Stimulated activated CD8-positive, alpha-beta memory T cell treated with anti-CD3 and anti-CD28 coated beads, Interleukin-7, amount 100 ng/mL, for 24 hours (primary cell): ENCODE results near the gene NALCN.

Source experiments
- DNase-seq: peaks from one replicate; pipeline ENCODE4 v3.0.0-alpha.2; 2020; ENCODE audit warnings: low read depth

NALCN gene

DNA sequence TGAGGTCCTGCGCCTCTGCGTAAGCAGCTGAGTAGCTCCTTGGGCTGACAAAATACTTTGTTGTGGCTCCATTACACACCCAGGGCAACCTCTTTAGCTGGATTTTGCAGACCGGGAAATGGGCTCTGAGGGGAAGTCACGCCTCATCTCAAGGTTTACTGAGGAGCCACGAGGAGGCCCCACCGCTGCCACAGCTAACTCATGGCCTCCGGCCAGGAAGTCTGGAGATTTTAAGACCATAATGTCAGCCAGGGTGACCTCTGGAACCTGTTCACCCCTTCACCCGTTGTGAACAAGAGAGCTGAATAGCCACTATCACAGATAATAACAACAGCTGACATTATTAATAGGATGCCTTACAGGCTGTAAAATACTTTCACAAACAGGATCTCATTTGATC, 390.4 kb downstream of the NALCN start:
- no peak for DNase-seq

DNA sequence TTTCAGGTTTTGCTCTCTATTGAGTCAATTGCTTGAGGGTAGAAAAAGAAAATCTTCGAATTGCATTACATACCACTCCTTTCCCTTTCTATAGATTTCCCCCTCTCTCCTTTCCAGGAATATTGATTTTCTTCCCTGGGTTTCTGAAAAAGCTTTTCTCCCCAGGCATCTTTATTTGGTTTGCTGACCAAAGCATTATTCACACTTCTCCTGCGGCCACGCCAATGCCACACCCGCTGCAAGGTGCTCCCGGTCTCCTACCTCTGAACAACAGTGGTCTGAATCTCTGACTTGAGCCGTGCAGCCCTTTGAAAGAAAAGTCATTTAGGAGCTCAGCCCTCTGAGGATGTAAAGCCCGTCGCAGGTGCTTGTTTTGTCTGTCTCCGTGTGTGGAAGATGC, 390.8 kb downstream of the NALCN start:
- DNase-seq, result no peak

DNA sequence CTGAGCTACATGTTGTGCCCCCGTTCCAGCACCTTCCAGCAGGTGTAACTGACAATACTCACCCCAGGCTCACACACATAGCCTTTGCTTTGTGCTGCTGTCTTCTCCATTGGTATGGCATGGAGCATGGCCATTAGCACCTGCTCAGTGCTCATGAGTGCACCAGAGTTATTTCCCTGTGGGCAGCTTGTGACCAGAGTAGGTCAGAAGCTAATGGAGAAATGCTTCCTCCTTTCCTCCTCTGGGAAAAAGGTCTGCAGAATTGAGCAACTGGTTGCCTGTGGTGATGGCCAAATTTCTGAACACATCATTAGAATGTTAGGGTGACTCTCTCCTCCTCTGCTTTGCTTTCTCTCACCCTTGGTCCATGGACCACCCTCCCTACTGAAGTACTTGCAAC, 397.2 kb downstream of the NALCN start:
- DNase-seq, result no peak

DNA sequence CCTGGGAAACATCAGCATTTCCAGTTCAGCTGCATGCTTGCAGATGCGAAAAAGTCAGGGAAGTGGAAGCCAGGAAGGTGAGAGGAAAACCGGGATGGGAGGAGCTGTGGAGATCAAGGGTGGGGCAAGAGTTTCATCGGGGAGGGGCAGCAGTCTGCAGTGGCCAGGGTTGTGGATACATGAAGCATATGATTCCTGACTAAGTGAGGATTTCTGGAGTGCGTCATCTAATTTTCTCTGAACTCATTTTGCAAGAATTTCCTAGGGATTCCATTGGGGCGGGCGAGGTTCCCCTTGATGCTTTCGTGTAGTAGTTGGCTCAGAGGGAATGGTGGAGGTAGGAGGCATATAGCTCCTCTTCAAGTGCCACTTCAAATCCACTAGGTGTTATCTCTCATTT, 397.6 kb downstream of the NALCN start:
- DNase-seq, result no peak

DNA sequence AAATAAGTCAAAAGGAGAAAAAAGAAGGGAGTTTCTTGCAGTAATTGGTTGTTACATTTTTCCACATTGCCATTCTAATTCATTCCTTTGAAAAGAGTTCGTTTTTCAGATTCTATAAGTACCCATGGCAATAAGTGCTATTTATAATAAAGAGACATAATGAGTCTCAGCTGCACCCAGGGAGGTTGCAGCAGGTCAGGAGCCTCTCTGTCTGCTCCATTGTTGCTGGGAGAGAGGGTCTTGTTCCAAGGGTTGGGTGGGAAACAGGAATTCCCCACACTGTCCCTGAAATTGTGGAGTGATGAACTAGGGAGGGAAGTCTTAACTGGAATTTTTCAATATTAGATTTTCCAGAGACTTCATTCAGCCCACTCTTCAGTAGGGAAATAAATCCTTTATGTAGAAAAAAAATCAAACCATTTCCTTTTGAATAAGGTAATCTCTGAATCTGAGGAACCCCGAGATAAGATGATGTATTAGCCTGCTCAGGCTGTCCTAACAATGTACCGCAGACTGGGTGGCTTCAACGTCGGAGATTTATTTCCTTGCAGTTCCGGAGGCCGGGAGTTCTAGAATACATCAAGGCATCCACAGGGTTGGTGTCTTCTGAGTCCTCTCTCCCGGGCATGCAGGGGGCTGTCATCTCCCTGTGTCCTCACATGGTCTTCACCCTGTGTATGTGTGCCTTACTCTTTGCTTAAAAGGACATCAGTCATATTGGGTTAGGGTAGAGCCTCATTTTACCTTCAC, 399.0 kb downstream of the NALCN start:
- no peak for DNase-seq

DNA sequence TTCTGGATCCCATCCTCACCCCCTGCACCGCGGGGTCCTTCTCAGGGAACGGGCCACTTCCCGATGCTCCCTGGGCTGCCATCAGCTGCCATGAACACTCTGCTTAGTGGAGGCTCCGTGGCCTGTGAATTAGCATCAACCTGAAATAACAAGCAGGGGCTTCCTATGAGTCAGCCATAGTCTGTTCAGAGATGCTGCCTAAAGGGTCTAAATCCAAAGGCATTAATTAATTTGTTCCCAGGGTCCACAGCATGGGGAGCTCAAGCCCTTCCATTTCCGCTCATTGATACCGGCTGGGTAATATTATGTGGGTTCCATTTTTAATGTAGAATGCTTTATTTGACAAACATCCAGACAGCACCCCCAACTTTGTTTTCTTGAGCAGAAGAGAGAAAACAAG, 399.8 kb downstream of the NALCN start:
- no peak for DNase-seq

DNA sequence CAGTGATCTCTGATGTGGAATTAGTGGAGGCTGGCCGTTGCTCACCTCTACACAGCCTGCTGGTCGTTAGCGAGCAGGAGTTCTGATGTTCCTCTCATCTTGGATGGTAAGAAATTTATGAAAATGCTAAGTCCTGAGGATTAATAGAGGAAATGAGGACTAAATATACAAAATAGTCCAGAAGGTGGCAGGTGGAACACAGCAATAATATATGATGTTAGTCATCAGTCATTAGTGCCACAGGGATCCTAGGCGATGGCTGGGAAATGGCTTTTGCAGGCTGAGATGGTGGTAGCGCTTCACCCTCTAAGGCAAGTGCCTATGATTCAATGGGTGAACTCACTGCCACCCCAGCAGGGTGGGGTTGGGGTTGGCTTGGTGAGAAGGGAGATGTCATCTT, 403.1 kb downstream of the NALCN start:
- DNase-seq, result no peak

DNA sequence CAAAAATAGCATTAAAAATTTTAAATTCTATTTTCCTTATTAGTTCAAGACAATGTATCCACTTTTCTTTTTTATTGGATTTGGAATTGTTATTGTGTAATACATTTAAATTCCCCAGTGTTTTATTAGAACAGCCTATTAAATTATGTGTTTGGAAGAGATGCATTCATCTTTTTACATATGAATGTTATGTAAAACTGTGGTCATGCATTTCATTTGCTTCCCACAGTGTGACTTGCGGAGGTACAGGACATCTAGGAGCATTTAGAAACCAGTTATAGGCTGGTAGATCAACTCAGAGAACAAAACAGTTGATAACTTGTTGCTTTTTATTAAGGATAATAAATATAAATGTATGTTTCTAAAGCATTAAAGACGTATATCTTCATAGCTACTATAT, 406.2 kb downstream of the NALCN start:
- DNase-seq, result no peak

DNA sequence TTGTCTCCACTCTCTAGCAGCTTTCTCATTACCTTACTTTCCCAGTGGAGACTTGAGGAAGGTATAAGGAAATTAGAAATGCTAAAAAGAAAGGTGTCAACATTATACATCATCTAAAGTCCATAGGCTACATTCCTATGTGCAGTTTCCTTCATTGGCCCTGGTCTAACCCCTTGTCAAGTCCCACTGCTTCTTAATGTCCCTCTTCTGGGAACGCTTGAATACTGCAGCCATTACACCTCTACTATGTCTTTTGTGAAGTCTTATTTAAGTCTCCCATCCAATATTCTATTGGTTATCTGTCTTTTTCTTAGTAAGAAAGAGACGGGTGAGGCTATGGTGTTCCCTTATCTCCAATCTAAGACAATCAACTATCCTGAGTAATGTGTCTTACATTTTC, 409.1 kb downstream of the NALCN start:
- DNase-seq, result no peak
